RPMI7951 (cell line): ENCODE measurements around the gene MAP2K7. TPM values are rescaled to one million over a fixed set of nuclear protein-coding genes. Genes with fewer than 3 reads are reported as not detected.
"Not testable (repeated sequence)": the region's sequence is repeated elsewhere in the genome, so short reads cannot be mapped to it uniquely, and the experiment has no call there.

Experiments
- DNase-seq: peaks from one replicate; pipeline ENCODE4 v3.0.0-alpha.2; 2012; ENCODE audit warnings: low read depth
- total RNA-seq: library from RNA; depleted of rRNA; stranded (reverse); fragments of >200 nt; shearing (Covaris generic); gene quantifications from 2 replicates; pipeline ENCODE4 v1.2.3, GENCODE V29; 2014

The MAP2K7 gene
- total RNA-seq, 1 experiment from 2014 or later, result 5.0 TPM

GRCh38 chr19:7907122-7907521 lies 3.4 kb downstream of the MAP2K7 start:
- no peak for DNase-seq

DNA sequence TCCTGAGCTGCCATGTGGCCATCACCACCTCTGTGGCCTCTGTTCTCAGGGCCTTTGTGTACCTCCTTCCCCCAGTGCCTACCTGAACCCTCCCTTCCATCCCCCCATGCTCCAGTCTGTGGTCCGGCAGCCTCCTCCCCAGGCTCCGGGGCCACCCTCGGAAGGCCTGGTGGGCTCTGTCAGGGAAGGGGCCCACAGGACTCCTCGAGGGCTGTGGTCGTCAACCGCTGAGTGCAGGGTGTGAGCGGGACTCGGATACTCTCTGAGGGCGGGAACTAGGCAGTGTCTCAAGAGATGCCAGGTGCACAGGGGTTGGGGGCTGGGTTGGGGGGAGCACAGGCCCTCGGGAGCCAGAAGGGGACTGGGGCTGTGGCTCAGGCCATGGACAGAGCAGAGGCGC lies 3.9 kb downstream of the MAP2K7 start:
- no peak for DNase-seq

DNA sequence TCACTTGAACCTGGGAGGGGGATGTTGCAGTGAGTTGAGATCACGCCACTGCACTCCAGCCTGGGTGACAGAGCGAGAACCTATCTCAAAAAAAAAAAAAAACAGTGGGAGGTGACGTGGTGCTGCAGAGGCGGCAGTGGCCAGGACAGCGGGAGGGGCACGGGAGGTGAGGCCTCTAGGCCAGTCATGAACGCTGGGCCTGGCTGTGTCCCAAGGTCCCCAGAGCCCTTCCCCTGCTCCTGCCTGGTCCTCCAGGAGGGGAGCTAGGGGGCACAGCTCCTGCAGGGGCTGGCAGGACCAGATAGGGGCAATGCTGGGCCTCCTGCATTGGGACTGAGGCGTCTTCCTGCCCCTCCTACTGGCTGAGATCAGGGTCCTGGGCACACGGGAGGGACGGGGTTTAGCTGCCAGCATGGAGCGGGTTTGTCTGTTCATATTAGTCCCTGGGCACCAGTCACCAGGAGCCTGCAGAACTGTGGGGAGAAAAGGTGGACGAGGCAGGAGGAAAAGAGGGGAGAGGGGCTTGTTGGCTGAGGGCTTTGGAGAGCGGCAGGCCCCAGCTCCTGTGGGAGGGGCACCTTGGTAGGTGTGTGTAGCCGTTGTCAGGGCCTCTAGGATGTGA lies 4.5 kb downstream of the MAP2K7 start:
- DNase-seq, result no peak

DNA sequence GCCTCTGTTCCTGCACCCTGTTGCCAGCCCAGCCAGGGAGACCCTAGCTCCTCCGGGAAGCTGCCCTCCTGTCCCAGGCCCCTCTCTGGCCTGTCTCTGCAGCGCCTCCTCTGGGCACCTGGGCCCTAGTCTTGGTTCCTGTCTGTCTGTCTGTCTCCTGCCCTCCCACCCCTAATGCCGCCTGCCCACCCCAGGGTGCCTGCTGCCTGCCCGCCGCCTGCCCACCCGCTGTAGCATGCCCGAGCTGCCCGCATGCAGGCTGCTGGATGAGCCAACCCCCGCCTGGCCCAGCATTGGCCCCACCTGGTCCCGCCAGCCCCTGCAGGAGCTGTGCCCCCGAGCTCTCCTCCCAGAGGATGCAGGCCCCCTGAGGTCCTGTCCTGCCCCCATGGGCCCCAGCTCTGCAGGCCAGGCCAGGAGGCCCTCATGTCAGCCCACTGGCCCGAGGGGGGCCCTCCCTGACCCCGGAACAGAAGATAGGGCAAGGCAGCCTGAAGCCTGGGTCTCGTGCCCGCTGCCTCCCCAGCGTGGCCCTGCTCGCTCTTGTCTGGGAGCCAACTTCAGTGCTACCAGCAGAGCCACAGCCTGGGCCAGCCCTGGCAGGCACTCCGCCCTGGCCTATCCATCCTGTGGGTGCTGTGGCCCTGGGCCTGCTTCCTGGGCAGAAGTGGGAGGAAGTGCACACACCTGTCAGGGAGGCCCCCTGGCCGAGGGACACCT lies 5.2 kb downstream of the MAP2K7 start:
- DNase-seq, result no peak

- DNase-seq, result no peak
Measured at GRCh38 chr19:7909471-7910067, 5.9 kb downstream of the MAP2K7 start.

DNA sequence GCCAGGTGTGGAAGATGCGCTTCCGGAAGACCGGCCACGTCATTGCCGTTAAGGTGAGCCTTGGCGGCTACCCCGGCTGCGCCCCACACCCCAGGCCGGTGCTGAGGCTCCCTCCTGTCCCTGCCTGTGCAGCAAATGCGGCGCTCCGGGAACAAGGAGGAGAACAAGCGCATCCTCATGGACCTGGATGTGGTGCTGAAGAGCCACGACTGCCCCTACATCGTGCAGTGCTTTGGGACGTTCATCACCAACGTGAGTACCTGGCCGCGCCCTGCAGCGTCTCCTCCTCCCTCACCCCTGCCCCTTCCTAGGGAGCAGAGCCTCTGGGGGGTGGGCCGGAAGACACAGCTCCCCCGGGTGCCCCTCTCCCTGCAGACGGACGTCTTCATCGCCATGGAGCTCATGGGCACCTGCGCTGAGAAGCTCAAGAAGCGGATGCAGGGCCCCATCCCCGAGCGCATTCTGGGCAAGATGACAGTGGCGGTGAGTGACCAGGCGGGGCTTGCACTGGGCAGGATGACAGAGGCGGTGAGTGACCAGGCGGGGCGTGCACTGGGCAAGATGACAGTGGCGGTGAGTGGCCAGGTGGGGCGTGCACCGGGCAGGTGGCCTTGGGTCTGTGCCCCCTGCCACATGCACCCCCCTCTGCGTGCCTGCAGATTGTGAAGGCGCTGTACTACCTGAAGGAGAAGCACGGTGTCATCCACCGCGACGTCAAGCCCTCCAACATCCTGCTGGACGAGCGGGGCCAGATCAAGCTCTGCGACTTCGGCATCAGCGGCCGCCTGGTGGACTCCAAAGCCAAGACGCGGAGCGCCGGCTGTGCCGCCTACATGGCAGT lies 6.9 kb downstream of the MAP2K7 start:
- no peak for DNase-seq

- DNase-seq, result no peak
Measured at GRCh38 chr19:7911508-7912143, 7.9 kb downstream of the MAP2K7 start.

DNA sequence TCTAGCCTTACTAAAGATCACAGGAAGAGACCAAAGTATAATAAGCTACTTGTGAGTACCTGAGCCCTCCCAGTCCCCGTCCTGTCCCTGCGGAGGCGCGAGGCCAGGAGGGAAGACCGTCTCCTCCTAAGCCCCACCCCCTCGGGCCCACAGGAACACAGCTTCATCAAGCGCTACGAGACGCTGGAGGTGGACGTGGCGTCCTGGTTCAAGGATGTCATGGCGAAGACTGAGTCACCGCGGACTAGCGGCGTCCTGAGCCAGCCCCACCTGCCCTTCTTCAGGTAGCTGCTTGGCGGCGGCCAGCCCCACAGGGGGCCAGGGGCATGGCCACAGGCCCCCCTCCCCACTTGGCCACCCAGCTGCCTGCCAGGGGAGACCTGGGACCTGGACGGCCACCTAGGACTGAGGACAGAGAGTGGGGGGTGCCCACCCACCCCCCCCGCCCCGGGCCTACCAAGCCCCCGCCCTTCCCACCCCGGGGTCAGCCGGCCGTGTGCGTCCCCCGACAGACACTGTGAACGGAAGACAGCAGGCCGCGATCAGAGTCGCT lies 8.5 kb downstream of the MAP2K7 start:
- no peak for DNase-seq

- no peak for DNase-seq
Measured at GRCh38 chr19:7912697-7913564, 9.3 kb downstream of the MAP2K7 start.

- DNase-seq, result no peak
Measured at GRCh38 chr19:7913652-7914051, 10.0 kb downstream of the MAP2K7 start.

DNA sequence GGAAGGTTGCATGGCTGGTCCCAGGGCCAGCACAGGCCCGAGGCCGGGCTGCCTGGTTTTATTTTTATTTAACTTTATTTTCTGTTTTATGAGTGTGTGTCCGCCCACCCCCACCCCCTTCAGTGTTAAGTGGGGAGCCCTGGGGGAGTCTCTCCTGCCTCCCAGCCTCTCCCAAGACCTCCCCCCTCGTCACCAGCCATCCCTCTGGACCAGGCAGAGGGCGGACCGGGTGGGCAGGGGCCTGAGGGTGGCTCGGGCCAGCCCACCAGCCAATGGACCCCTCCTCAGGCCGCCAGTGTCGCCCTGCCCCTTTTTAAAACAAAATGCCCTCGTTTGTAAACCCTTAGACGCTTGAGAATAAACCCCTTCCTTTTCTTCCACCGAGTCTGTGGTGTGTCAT lies 10.4 kb downstream of the MAP2K7 start:
- no peak for DNase-seq

DNA sequence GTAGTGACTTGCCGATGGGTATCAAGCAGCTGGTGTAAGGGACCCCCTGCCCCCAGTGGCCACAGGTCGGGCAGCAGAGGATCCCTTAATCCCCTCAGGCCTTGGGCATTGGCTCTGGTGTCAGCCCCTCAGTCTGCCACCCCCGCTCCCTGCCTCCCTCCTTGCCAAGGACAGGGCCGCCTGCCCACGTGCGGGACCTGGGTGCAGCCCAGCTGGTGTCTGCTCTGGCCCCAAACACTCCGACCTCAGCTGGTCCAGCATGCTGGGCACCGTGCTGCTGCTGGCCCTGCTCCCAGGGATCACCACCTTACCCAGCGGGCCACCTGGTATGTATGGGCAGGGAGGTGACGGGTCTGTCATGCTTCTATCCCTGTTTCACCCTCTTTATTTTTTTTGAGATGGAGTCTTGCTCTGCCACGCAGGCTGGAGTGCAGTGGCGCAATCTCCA lies 10.9 kb downstream of the MAP2K7 start, which contains the start of gene TGFBR3L:
Gene TGFBR3L (plus strand): TSS at position 233 of the 448 bp plus-strand sequence.
- no peak for DNase-seq

- DNase-seq, result no peak
Measured at GRCh38 chr19:7915250-7916102, 11.8 kb downstream of the MAP2K7 start.

DNA sequence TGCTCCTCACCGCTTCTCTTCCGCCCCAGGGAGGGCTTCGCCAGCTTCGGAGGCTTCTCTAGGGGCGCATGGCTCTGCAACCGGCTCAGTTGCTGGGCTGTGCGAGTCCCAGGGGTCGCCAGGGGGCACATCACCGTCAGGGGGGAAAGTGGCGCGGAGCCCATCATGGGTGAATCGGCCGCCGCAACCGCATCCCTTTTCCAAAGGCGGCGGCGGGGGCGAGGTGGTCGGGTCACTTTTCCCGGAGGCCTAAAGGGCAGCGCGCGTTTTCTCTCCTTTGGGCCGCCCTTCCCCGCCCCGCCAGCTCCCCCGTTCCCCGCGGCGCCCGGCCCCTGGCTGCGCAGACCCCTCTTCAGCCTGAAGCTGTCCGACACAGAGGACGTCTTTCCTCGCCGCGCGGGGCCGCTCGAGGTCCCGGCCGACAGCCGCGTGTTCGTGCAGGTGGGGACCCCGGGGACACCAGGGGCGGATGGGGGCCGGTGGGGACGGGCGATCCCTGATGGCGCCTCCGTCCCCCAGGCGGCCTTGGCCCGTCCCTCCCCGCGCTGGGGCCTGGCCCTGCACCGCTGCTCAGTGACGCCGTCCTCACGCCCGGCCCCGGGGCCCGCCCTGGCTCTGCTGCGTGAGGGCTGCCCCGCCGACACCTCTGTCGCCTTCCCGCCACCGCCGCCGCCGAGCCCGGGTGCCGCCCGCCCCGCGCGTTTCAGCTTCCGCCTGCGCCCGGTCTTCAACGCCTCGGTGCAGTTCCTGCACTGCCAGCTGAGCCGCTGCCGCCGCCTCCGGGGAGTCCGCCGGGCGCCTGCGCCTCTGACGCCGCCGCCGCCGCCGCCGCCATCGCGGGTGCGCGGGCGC lies 12.7 kb downstream of the MAP2K7 start:
- no peak for DNase-seq

- DNase-seq, result no peak
Measured at GRCh38 chr19:7916955-7917266, 13.2 kb downstream of the MAP2K7 start.

GRCh38 chr19:7917267-7918061 lies 13.8 kb downstream of the MAP2K7 start:
- DNase-seq, result no peak

- not testable (repeated sequence) for DNase-seq
Measured at GRCh38 chr19:7918062-7918614, 14.5 kb downstream of the MAP2K7 start.
